H1 (cell line): ENCODE data around the gene POLR1H. TPM values are rescaled to one million over a fixed set of nuclear protein-coding genes. Genes with fewer than 3 reads are reported as not detected.

Experiments
- CTCF ChIA-PET: fragments of 300-600 bp; sonication (Branson Sonifier 250); formaldehyde crosslinking; loops from one replicate; lab custom pipeline; 2021; ENCODE audit not compliant: partially characterized antibody; lab: Charles Lee
- POLR2A ChIA-PET: fragments of 300-600 bp; sonication (Branson Sonifier 250); formaldehyde crosslinking; loops from one replicate; lab custom pipeline; 2021; ENCODE audit warnings: inconsistent platforms; ENCODE audit not compliant: partially characterized antibody; lab: Charles Lee
- DNase-seq, 2 experiments: peaks; one replicate each; pipeline versions ENCODE4 v3.0.0 to v3.0.0-alpha.2; 2010 to 2022; ENCODE audit warnings: low spot score in 2 of 2, low read depth in 1 of 2, mixed read lengths in 1 of 2
- FAIRE-seq: peaks from 2 replicates; lab custom pipeline; 2011; peaks lifted over from hg19 to GRCh38; lab: Jason Lieb, UNC
- H2AFZ ChIP-seq: 2 replicates; pipeline ENCODE4 v1.8.1; 2012; ENCODE audit warnings: low read length, inconsistent platforms
- H2AK5ac ChIP-seq: 2 replicates; pipeline ENCODE4 v1.6.1; 2013; ENCODE audit warnings: low read depth, low read length
- H2BK120ac ChIP-seq: replicated peaks from 2 replicates; pipeline ENCODE3; 2013; ENCODE audit warnings: low read depth, low read length, inconsistent platforms
- H2BK12ac ChIP-seq: 2 replicates; pipeline ENCODE4 v1.6.1; 2013; ENCODE audit warnings: low read depth, low read length
- H2BK15ac ChIP-seq: 2 replicates; pipeline ENCODE4 v1.6.1; 2013; ENCODE audit warnings: low read length
- H2BK20ac ChIP-seq: 2 replicates; pipeline ENCODE4 v1.6.1; 2013; ENCODE audit warnings: low read length
- H2BK5ac ChIP-seq: 2 replicates; pipeline ENCODE4 v1.6.1; 2013; ENCODE audit warnings: low read depth, low read length
- H3K14ac ChIP-seq: 2 replicates; pipeline ENCODE4 v1.6.1; 2013; ENCODE audit warnings: inconsistent platforms; ENCODE audit not compliant: insufficient read length
- H3K18ac ChIP-seq: 2 replicates; pipeline ENCODE4 v1.6.1; 2013; ENCODE audit warnings: low read length; ENCODE audit errors: extremely low read depth
- H3K23ac ChIP-seq: 2 replicates; pipeline ENCODE4 v1.6.1; 2013; ENCODE audit warnings: inconsistent platforms; ENCODE audit not compliant: insufficient read length
- H3K23me2 ChIP-seq: 2 replicates; pipeline ENCODE4 v1.6.1; 2013; ENCODE audit warnings: low read depth, low read length
- H3K27ac ChIP-seq: 2 replicates; pipeline ENCODE4 v1.6.1; 2011; ENCODE audit warnings: low read depth, low read length, inconsistent platforms
- H3K27me3 ChIP-seq, 4 experiments: replicated peaks in 1 of 4; 1 replicate in 1 of 4; 2 replicates in 3 of 4; pipeline versions ENCODE4 v1.6.1 to v1.8.1; 2011 to 2013; ENCODE audit warnings: low read length in 3 of 4, mild to moderate bottlenecking in 3 of 4, inconsistent platforms in 2 of 4, mixed read lengths in 2 of 4, moderate library complexity in 1 of 4; ENCODE audit not compliant: control insufficient read depth in 3 of 4, insufficient read depth in 3 of 4; ENCODE audit errors: extremely low read depth in 1 of 4
- H3K36me3 ChIP-seq, 4 experiments: 2 replicates each; pipeline versions ENCODE4 v1.6.1 to v1.8.1; 2011 to 2013; ENCODE audit warnings: mild to moderate bottlenecking in 4 of 4, low read length in 3 of 4, moderate library complexity in 2 of 4, control low read depth in 1 of 4, inconsistent platforms in 1 of 4; ENCODE audit not compliant: insufficient read depth in 4 of 4, control insufficient read depth in 2 of 4
- H3K4ac ChIP-seq: replicated peaks from 2 replicates; pipeline ENCODE3; 2013; ENCODE audit warnings: low read length, low read depth, mixed read lengths, inconsistent platforms; ENCODE audit not compliant: insufficient read length
- H3K4me1 ChIP-seq, 4 experiments: replicated peaks in 1 of 4; 1 replicate in 1 of 4; 2 replicates in 3 of 4; pipeline versions ENCODE4 v1.6.1 to v1.8.1; 2011 to 2013; ENCODE audit warnings: low read length in 3 of 4, inconsistent platforms in 2 of 4, mixed read lengths in 1 of 4; ENCODE audit not compliant: insufficient read depth in 4 of 4, control insufficient read depth in 3 of 4
- H3K4me2 ChIP-seq, 2 experiments: 2 replicates each; pipeline versions ENCODE4 v1.6.1 to v1.8.1; 2011 to 2013; ENCODE audit warnings: low read depth in 2 of 2, low read length in 2 of 2, control low read depth in 1 of 2, inconsistent platforms in 1 of 2, mild to moderate bottlenecking in 1 of 2; ENCODE audit not compliant: insufficient read depth in 1 of 2
- H3K4me3 ChIP-seq, 4 experiments: fragments of 200-600, 300-600 bp in 1 of 4; sonication (generic), shearing (Covaris generic), sonication (Bioruptor Twin) in 1 of 4; 2 replicates each; pipeline versions ENCODE4 v1.5.1 to v1.8.1; 2011 to 2016; ENCODE audit warnings: low read length in 4 of 4, low read depth in 3 of 4, control low read depth in 2 of 4, inconsistent platforms in 2 of 4, mild to moderate bottlenecking in 2 of 4, mixed read lengths in 1 of 4, moderate library complexity in 1 of 4; ENCODE audit not compliant: insufficient read depth in 2 of 4; ENCODE audit errors: extremely low read depth in 1 of 4
- H3K56ac ChIP-seq: replicated peaks from 2 replicates; pipeline ENCODE3; 2013; ENCODE audit warnings: low read depth, mild to moderate bottlenecking, mixed read lengths, low read length, inconsistent platforms; ENCODE audit not compliant: insufficient read length
- H3K79me1 ChIP-seq: 2 replicates; pipeline ENCODE4 v1.6.1; 2013; ENCODE audit warnings: low read depth, low read length, control low read depth
- H3K79me2 ChIP-seq, 2 experiments: 2 replicates each; pipeline versions ENCODE4 v1.6.1 to v1.8.1; 2012 to 2013; ENCODE audit warnings: low read length in 2 of 2, mild to moderate bottlenecking in 2 of 2, inconsistent platforms in 1 of 2; ENCODE audit not compliant: insufficient read depth in 2 of 2, control insufficient read depth in 1 of 2
- H3K9ac ChIP-seq, 4 experiments: replicated peaks in 1 of 4; 1 replicate in 1 of 4; 2 replicates in 3 of 4; pipeline versions ENCODE4 v1.6.1 to v1.8.1; 2011 to 2013; ENCODE audit warnings: low read depth in 3 of 4, low read length in 3 of 4, control low read depth in 2 of 4, mild to moderate bottlenecking in 2 of 4, moderate library complexity in 2 of 4, inconsistent platforms in 1 of 4; ENCODE audit errors: extremely low read depth in 1 of 4
- H3K9me3 ChIP-seq, 2 experiments: 2 replicates each; pipeline versions ENCODE4 v1.6.1 to v1.8.1; 2012 to 2013; ENCODE audit warnings: mild to moderate bottlenecking in 2 of 2, moderate library complexity in 2 of 2, control low read depth in 1 of 2, inconsistent platforms in 1 of 2, low read depth in 1 of 2, low read length in 1 of 2, mixed read lengths in 1 of 2; ENCODE audit not compliant: insufficient read depth in 2 of 2
- H4K20me1 ChIP-seq, 2 experiments: replicated peaks in 1 of 2; 2 replicates each; pipeline versions ENCODE3 to v1.8.1; 2011 to 2013; ENCODE audit warnings: inconsistent platforms in 2 of 2, low read length in 2 of 2, mild to moderate bottlenecking in 1 of 2; ENCODE audit not compliant: insufficient read depth in 2 of 2, control insufficient read depth in 1 of 2
- H4K5ac ChIP-seq: 2 replicates; pipeline ENCODE4 v1.6.1; 2013; ENCODE audit warnings: low read length, low read depth, mixed read lengths, inconsistent platforms; ENCODE audit not compliant: insufficient read length
- H4K8ac ChIP-seq: 2 replicates; pipeline ENCODE4 v1.8.0; 2013; ENCODE audit warnings: mild to moderate bottlenecking, moderate library complexity, low read length, inconsistent platforms; ENCODE audit not compliant: insufficient read depth; ENCODE audit errors: extremely low read depth
- H4K91ac ChIP-seq: replicated peaks from 2 replicates; pipeline ENCODE3; 2013; ENCODE audit warnings: low read length, mixed read lengths, inconsistent platforms; ENCODE audit not compliant: insufficient read length
- ASH2L ChIP-seq: fragments of 200-600, 300-600 bp; sonication (generic); IDR thresholded peaks from one replicate; pipeline ENCODE4 v1.7.1; 2017; ENCODE audit warnings: low read length
- ATF3 ChIP-seq: IDR thresholded peaks from 2 replicates; pipeline ENCODE4 v1.6.1; 2011; ENCODE audit warnings: low read depth, mild to moderate bottlenecking, low read length; ENCODE audit not compliant: insufficient read depth
- BRCA1 ChIP-seq: IDR thresholded peaks from 2 replicates; pipeline ENCODE4 v1.6.1; 2012; ENCODE audit warnings: low read depth, low read length, improper control_type of control experiment
- CEBPB ChIP-seq: IDR thresholded peaks from 2 replicates; pipeline ENCODE4 v1.6.1; 2012; ENCODE audit warnings: low read depth, low read length
- EP300 ChIP-seq, 2 experiments: IDR thresholded peaks; 1 replicate in 1 of 2; 2 replicates in 1 of 2; pipeline ENCODE4 v1.6.1; 2011 to 2012; ENCODE audit warnings: low read depth in 2 of 2, low read length in 2 of 2, mild to moderate bottlenecking in 2 of 2, borderline replicate concordance in 1 of 2, inconsistent platforms in 1 of 2, moderate library complexity in 1 of 2
- POLR2A ChIP-seq, 2 experiments: IDR thresholded peaks; 1 replicate in 1 of 2; 2 replicates in 1 of 2; pipeline ENCODE4 v1.6.1; 2011; ENCODE audit warnings: low read depth in 2 of 2, low read length in 2 of 2, mild to moderate bottlenecking in 2 of 2; ENCODE audit errors: control extremely low read depth in 1 of 2
- POU5F1 ChIP-seq: IDR thresholded peaks from 2 replicates; pipeline ENCODE4 v1.6.1; 2011; ENCODE audit warnings: low read depth, mild to moderate bottlenecking, low read length, moderate library complexity
- SIX5 ChIP-seq: IDR thresholded peaks from 2 replicates; pipeline ENCODE4 v1.6.1; 2011; ENCODE audit warnings: mild to moderate bottlenecking, low read depth, low read length
- WGBS, 2 experiments: shearing (Covaris generic) in 1 of 2; methylation state at CpG; one replicate each; pipeline versions ENCODE4 v1.1.6 to v1.1.7; 2013 to 2015; ENCODE audit warnings: low lambda C conversion rate in 2 of 2, mixed read lengths in 2 of 2, inconsistent platforms in 1 of 2, low coverage in 1 of 2, missing lambda C conversion rate in 1 of 2; ENCODE audit not compliant: insufficient replicate concordance in 2 of 2, insufficient coverage in 1 of 2, insufficient read length in 1 of 2; ENCODE audit errors: extremely low coverage in 1 of 2, missing lambda C conversion rate in 1 of 2; 5-methylcytosine and 5-hydroxymethylcytosine counted together
- polyA plus RNA-seq, 7 experiments: library from polyadenylated mRNA; depleted of rRNA in 3 of 7; stranded (reverse) in 5 of 7; unstranded in 2 of 7; fragments of >200 nt in 5 of 7; fragments of 200-250 nt in 2 of 7; gene quantifications; 1 replicate in 5 of 7; 2 replicates in 1 of 7; 4 replicates in 1 of 7; pipeline versions ENCODE4 v1.2.1 to v1.2.3, GENCODE V29; 2011 to 2013; ENCODE audit warnings: missing spikeins in 2 of 7, mixed read lengths in 2 of 7
- total RNA-seq: library from RNA; stranded (reverse); fragmentation: NEBNext Ultra II Directional; extraction: Animal tissue kit (Norgen Biotek cat#: 25700); gene quantifications from 2 replicates; pipeline ENCODE4 v1.2.1, GENCODE V29; 2021

Gene POLR1H
- total and polyA plus RNA-seq, 2 of the 8 experiments (the other 6 are each of a cell fraction or from before 2014, with no cell fraction given) = 31.5 to 82.2 TPM

GRCh38 chr6:30043744-30044143, 17.3 kb upstream of the POLR1H start:
- CTCF ChIA-PET = no interaction called here
- H3K4me3 ChIP-seq = no peak overlapping the region

More at GRCh38 chr6:30043744-30044143, 17.3 kb upstream of the POLR1H start:
- H3K56ac ChIP-seq = no peak overlapping the region
- H3K14ac ChIP-seq = no peak overlapping the region
- H3K18ac ChIP-seq = no peak overlapping the region
- H2BK15ac ChIP-seq = no peak overlapping the region
- no peaks in the 10 kb centered on the region for H3K9me3 ChIP-seq
- H2BK20ac ChIP-seq = no peak overlapping the region
- H3K9ac ChIP-seq = no peak overlapping the region
- no peak overlapping the region for H2BK12ac ChIP-seq
- TF ChIP-seq ASH2L = no peak
- no peak for TF ChIP-seq POLR2A (IDR thresholded peaks at IDR 0.05; ENCODE audit: control extremely low read depth in 1 of 2, low read depth in 2 of 2, low read length in 2 of 2)
- no peak for TF ChIP-seq CEBPB
- TF ChIP-seq EP300 (IDR thresholded peaks at IDR 0.05; ENCODE audit: borderline replicate concordance in 1 of 2, low read depth in 2 of 2, low read length in 2 of 2) = no peak
- no peak for TF ChIP-seq SIX5
- TF ChIP-seq ATF3 = no peak
- no peak for TF ChIP-seq POU5F1
- no peak for TF ChIP-seq BRCA1
- H4K20me1 ChIP-seq = peaks cover 1 to 2% of the 10 kb centered on the region in 2 experiments
- no peaks in the 10 kb centered on the region for H3K23me2 ChIP-seq
- POLR2A ChIA-PET = no interaction called here
- H2AK5ac ChIP-seq = no peak overlapping the region
- WGBS, 2 experiments = 88% methylated on average over 2 of the region's 2 CpGs; no CpG with 5 or more reads in 1 of the 2 experiments
- H3K23ac ChIP-seq = no peak overlapping the region
- H3K79me2 ChIP-seq = no peaks in the 10 kb centered on the region
- H3K4me1 ChIP-seq = no peaks in the 10 kb centered on the region
- H3K4me2 ChIP-seq = no peak overlapping the region
- H2BK5ac ChIP-seq = no peak overlapping the region
- H2AFZ ChIP-seq = no peak overlapping the region
- H2BK120ac ChIP-seq = no peak overlapping the region
- H3K36me3 ChIP-seq = no peaks in the 10 kb centered on the region
- DNase-seq (no peak), FAIRE-seq (no peak)
- H4K5ac ChIP-seq = no peak overlapping the region
- H4K8ac ChIP-seq = no peak overlapping the region
- H3K27me3 ChIP-seq = no peaks in the 10 kb centered on the region
- no peak overlapping the region for H3K27ac ChIP-seq
- no peak overlapping the region for H3K4ac ChIP-seq
- H4K91ac ChIP-seq = no peak overlapping the region
- no peaks in the 10 kb centered on the region for H3K79me1 ChIP-seq
